Stimulated activated CD8-positive, alpha-beta memory T cell treated with anti-CD3 and anti-CD28 coated beads, Interleukin-4, amount 100 ng/mL, for 4 hours (primary cell): Measurements from ENCODE around the gene FOXA1.

Experiments used
- DNase-seq, 2 donors: peaks; one replicate each; pipeline ENCODE4 v3.0.0-alpha.2; 2020; ENCODE audit warnings: low read depth in 2 of 2, low spot score in 1 of 2

Gene FOXA1

DNA sequence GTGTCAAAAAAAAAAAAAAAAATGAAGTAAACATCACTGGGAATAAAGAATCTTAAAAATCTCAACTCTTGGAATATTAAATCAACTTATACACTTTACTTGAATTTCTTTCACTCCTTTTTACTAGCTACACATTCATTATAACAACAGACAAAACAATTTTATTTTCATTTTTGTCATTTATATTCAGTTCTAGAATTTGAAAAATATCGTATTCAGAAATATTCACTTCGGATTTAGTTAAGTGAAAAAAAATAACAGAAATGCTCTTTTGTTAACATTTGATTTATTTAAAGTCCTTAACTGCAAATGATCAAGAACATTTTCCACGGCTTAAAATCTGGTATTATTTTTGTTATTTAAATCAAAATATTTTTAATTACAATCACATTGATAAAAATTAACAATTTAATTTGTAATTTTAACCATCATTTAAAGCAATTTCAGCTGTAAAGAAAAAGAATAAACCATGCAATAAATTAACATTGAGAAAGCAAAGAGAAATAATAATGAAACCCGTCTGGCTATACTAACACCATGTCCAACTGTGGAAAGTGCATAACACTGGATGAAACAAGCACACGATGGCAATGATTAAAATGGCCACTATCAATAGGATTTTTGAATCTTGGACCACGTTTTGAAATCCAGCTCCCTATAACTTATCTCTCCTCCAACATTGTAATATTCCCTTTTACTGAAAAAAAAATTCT, 5.2 kb downstream of the FOXA1 start:
- no peak for DNase-seq

DNA sequence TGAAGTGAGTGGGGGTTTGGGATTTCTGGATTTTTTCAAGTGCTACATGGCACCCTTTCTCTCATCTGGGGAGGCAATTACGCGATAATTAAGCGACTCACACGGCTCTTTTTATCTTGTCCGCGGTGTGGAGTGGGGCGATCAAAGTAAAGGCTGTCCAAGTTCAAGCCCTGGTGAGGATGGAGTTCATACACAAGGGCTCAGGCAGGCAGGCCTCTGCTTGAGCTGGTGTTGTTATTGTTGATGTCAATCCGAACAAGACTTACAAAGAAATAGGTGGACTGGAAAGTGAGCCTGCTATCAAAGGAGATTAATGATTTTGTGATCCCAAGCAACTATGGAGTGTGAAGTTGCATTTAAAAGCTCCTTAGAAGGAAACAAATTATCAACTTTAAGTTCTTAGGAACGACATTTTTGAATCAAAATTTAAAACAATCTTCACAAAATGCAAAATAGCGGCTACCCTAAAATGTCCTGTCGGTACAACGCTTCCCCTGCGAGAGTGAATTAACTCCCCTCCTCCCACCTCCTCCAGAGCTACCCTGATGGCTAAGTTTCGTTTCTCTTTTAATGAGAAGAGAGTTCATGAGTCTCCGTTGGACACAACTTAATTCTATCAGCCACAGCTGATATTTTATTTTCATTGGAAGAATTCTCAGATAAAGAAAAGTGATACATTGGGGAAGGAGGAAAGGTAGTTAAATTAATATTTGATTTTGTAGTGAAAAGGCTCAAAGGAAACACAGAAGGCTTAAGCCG, 5.9 kb downstream of the FOXA1 start:
- DNase-seq = no peak

- no peak for DNase-seq
These were observed 6.4 kb downstream of the FOXA1 start for GRCh38 chr14:37588667-37588955.

- no peak for DNase-seq
These were observed 7.0 kb downstream of the FOXA1 start for GRCh38 chr14:37587881-37588666.

- no peak for DNase-seq
These were observed 7.8 kb downstream of the FOXA1 start for GRCh38 chr14:37587131-37587803.

- DNase-seq = no peak
These were observed 8.3 kb downstream of the FOXA1 start for GRCh38 chr14:37586797-37587130.

GRCh38 chr14:37585971-37586796, 8.9 kb downstream of the FOXA1 start:
- DNase-seq = no peak

DNA sequence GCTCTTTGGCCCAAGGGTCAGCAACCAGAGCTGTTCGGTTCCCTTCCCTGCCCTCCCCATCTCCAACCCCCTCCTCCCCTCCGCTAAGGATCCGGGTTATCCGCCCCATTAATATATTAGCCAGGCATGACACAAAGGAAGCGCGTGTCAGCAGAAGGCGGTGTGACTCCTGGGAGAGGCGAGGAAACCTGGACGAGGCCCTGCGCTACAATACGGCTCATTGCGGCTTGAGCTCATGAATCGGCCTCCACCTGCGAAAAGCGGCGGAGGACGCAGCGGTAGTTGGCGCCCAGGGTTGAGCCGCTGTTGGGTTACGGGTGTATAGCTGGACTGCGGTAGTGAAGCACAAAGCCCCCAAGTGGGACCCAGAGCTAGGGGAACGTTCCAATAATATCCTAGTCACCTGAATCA, 9.9 kb downstream of the FOXA1 start:
- DNase-seq = no peak

DNA sequence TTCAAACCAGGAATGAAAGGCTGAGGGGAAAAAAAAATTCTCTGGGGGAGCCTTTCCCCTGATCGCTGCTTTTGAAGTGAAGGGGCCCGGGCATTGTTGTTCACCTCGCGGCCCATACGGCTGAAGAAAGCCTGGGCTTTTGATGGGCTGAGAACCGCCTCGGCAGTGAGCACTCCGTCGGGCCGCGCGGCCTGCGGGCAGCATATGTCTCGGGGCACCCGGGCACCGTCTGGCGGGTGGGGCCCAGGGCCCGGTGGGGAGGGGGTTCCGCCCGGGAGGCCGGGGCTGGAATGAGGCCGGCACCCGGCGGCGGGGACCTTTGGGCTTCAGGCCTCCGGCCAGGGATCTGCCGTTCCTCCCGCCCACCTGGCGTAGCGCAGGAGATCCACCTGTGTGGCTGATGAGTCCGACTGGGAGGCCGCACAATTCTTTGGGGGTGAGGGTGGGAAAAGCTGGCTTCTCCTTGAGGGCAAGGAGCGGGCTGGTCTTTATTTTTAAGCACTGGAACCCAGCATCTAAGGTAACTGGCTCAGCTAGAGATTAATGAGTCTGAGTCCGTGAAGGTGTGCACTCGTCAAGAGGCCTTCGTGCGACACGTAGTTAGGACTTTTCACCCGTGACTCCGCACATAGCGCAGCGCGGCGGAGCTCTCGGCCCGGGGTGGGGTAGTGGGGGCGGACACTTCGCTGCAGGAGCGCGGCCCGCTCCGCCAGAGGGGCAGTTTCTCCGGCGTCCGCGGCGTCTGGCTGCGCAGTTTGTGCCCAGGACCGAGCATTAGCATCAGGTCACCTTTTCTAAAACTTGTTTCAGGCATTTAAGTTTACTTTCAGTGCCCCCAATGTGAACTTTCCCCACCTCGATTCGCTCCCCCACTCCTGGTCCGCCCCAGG, 10.6 kb downstream of the FOXA1 start:
- no peak for DNase-seq

DNA sequence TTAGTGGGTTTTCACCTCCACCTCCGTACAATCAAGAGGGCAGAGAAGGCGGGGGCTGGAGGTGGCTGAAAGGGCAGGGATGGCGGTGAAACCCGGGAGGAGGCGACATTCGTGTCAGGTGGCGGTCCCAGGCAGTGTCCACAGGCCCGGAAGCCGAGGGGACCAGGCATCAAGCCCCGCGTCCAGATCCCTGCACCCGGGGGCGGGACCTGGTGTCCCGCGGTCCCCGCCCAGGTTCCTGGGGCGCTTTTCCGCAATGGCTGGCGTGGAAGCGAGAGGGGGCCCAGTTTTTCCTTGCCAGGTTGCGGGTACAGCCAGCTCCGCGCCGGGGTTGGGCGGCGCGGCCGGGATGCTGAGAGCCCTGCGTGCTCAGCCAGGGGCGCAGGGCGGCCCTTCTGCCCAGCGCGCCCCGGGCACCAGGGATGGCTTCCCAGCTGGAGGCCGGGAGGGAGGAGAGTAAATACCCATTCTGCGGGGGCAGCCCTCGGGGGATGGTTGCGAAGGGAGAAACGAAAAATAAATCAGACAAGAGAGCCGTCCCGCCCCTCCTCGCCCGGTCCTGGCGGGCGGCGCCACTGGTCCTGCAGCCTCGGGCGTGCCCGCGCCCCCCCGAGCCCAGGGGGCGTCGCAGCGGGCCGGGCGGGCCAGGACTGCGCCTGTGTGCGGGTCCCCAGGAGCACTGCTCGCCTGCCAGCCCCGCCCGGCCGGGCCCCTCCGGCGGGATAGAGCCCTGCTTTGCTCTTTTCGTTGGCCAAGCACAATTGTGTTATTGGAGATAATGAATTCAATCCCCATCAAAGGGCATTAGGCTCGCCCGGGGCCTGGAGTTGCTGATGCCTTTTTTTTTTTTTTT, 11.5 kb downstream of the FOXA1 start:
- DNase-seq = no peak

GRCh38 chr14:37580146-37580545, 14.9 kb downstream of the FOXA1 start:
- no peak for DNase-seq

DNA sequence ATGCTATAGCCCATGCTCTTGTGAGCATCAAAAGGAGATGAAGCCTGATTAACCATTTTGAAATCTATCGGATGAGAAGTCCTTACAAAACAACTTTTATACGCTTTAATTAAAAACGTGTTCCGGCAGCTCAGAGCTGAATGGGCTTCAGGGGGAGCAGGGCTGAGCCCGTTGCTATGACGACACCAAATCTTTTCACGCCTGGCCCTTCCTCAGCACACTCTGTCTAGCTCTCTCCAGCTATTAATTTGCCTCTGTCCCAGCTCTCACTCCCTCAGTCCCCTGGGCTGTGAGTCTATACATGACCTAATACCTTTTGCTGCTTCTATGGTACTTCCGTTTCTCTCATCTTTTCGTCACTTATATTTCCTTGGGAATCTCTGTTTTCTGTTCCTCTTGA, 15.8 kb downstream of the FOXA1 start:
- DNase-seq = no peak

DNA sequence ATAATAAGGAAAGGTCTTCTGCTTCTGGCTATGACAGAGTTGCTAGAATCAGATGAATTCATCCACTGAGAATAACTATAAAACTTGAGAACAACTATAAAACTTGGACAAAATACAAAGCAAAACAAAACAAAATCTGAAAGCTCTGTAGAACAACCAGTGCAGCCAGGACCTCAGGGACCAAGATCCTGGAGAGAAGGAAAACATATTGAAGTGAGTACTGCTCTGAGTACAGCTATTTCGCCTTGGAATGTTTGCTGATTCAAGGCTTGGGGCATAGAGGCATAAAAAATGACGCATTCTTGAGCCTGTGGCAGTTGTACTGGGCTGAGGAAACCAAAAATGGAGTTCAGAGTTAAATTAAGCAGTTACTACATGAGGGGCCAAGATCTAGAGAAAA, 21.7 kb downstream of the FOXA1 start:
- DNase-seq = no peak

- no peak for DNase-seq
These were observed 23.7 kb downstream of the FOXA1 start for GRCh38 chr14:37571391-37571790.

DNA sequence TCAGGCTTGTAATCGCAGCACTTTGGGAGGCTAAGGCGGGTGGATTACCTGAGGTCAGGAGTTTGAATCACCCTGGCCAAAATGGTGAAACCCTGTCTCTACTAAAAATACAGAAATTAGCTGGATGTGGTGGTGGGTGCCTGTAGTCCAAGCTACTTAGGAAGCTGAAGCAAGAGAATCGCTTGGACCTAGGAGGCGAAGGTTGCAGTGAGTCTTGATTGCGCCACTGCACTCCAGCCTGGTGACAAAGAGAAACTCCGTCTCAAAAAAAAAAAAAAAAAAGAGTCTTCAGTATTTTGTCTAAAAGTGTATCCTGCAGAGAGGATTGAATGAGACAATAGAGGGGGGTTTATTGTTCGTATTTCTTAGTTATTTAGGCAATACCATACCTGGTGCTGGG, 25.3 kb downstream of the FOXA1 start:
- DNase-seq = no peak

GRCh38 chr14:37566811-37567371, 28.2 kb downstream of the FOXA1 start:
- no peak for DNase-seq

GRCh38 chr14:37565550-37565949, 29.5 kb downstream of the FOXA1 start:
- no peak for DNase-seq

DNA sequence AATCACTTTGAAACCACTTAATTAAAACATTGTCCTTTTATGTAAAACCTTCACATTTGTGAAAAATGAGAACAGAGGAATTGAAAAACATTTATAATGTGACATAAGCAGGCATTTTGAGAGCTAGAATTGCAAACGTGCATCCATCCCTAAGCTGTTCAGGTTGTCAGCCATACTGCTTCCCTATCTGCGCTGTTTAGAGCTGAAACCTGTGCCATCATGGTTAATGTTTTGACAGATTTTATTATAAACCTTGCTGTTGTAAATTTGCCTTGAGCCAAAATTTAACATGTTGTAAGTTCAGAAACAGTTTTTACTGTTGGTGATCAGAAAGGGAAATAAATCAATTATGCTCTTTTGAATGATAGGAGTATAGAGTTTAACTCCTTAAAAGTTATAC, 31.9 kb downstream of the FOXA1 start:
- DNase-seq = no peak

DNA sequence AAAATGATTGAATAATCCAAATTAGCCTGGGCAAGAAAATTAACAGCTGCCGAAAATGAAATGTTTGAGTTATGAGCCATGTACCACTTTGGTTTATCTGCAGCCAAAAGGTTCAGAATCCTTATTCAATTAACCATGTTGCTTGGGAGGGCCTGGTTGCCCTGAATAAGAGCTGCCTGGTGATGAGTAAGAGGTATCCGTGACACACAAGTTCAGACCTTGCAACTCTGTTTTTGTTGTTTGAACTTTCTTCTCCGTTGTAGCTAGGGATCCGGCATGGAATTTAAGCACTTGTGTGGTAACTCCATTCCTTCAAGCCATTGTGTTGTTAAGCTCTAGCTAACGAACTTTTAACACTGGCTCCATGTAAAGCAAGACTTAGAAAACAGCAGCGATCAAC, 35.7 kb downstream of the FOXA1 start:
- DNase-seq = no peak
